Measurements from ENCODE around the gene TM4SF5. TPM values are rescaled to one million over a fixed set of nuclear protein-coding genes. Genes with fewer than 3 reads are reported as not detected.

Gene TM4SF5
- total RNA-seq, 1 experiment from 2014 or later = not detected

- TF ChIP-seq MXD4 (CRISPR knock-in tag; IDR thresholded peaks at IDR 0.05; ENCODE audit: borderline replicate concordance) = no peak
- no peak for TF ChIP-seq KAT7 (CRISPR knock-in tag; IDR thresholded peaks at IDR 0.05; ENCODE audit: borderline replicate concordance)
- TF ChIP-seq ZNF416 (CRISPR knock-in tag; IDR thresholded peaks at IDR 0.05) = no peak
- TF ChIP-seq NR3C1 (CRISPR knock-in tag; conservative IDR thresholded peaks at IDR 0.05; ENCODE audit: low read depth) = no peak
Measured at GRCh38 chr17:4722678-4723240, 48.9 kb upstream of the TM4SF5 start (continued).

DNA sequence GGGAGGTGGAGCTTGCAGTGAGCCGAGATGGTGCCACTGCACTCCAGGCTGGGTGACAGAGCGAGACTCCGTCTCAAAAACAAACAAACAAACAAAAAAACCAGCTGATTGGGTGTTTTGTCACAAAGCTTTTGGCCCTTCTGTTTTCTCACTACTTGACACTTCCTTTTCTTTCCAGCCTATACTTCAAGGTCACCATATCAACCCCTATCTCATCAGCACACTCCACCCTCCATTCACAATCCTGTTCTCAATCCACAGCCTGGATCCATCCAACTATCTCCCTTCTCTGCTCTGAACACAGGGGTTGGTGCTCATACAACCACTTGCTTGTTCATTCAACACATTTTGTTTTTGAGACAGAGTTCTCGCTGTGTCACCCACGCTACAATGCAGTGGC is 47.0 kb upstream of the TM4SF5 start:
- no peak overlapping the region for H3K27ac Mint-ChIP-seq
- H3K4me3 Mint-ChIP-seq = no peak overlapping the region
- no peaks in the 10 kb centered on the region for H3K4me1 Mint-ChIP-seq
- no peak for ATAC-seq
- POLR2A ChIA-PET = no interaction called here
- TF ChIP-seq ATF1 (CRISPR knock-in tag; IDR thresholded peaks at IDR 0.05) = no peak
- no peak for TF ChIP-seq TEAD4 (CRISPR knock-in tag; IDR thresholded peaks at IDR 0.05)
- TF ChIP-seq ZNF512 (CRISPR knock-in tag; IDR thresholded peaks at IDR 0.05; ENCODE audit: borderline replicate concordance) = no peak
- no peak for TF ChIP-seq AFF4 (CRISPR knock-in tag; IDR thresholded peaks at IDR 0.05; ENCODE audit: borderline replicate concordance)
- no peak for TF ChIP-seq ETV6 (CRISPR knock-in tag; IDR thresholded peaks at IDR 0.05)
- TF ChIP-seq ZMAT4 (CRISPR knock-in tag; IDR thresholded peaks at IDR 0.05) = no peak
- TF ChIP-seq CREB1 (CRISPR knock-in tag; IDR thresholded peaks at IDR 0.05) = no peak
- no peak for TF ChIP-seq ZNF532 (CRISPR knock-in tag; IDR thresholded peaks at IDR 0.05; ENCODE audit: borderline replicate concordance)
- TF ChIP-seq ZNF263 (CRISPR knock-in tag; IDR thresholded peaks at IDR 0.05; ENCODE audit: low read depth) = no peak
- TF ChIP-seq, protein P1, sequence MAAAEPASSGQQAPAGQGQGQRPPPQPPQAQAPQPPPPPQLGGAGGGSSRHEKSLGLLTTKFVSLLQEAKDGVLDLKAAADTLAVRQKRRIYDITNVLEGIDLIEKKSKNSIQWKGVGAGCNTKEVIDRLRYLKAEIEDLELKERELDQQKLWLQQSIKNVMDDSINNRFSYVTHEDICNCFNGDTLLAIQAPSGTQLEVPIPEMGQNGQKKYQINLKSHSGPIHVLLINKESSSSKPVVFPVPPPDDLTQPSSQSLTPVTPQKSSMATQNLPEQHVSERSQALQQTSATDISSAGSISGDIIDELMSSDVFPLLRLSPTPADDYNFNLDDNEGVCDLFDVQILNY (CRISPR knock-in tag; IDR thresholded peaks at IDR 0.05) = no peak
- no peak for TF ChIP-seq NFE2L1 (CRISPR knock-in tag; IDR thresholded peaks at IDR 0.05)
- no peak for TF ChIP-seq CDX4 (CRISPR knock-in tag; IDR thresholded peaks at IDR 0.05; ENCODE audit: borderline replicate concordance)
- no peak for TF ChIP-seq OVOL2 (CRISPR knock-in tag; IDR thresholded peaks at IDR 0.05; ENCODE audit: borderline replicate concordance)
- TF ChIP-seq ZNF425 (CRISPR knock-in tag; conservative IDR thresholded peaks at IDR 0.05) = no peak
- TF ChIP-seq PRRX2 (CRISPR knock-in tag; IDR thresholded peaks at IDR 0.05) = no peak
- peaks cover 5% of the 10 kb centered on the region; the same call in 1 of the 2 replicates for H3K27me3 Mint-ChIP-seq (ENCODE audit: low read depth)
- no peaks in the 10 kb centered on the region for H3K9me3 Mint-ChIP-seq
- DNase-seq (ENCODE audit: low spot score) = no peak
- H3K36me3 Mint-ChIP-seq = peaks cover 7% of the 10 kb centered on the region
- CTCF ChIA-PET = interaction anchor here (0.6 kb wide), 1 partner anchor 83 kb away, joined by 3 read pairs; no protein-coding TSS in a partner anchor

Data from WTC11 (cell line).